Esophagus muscularis mucosa (tissue), 4 donors: ENCODE results near the gene VWDE.

Source experiments
- CTCF ChIP-seq, 3 experiments: fragments of 200-600 bp in 2 of 3; fragments of 450-650 bp in 1 of 3; sonication (generic) in 2 of 3; IDR thresholded peaks; one replicate each; pipeline ENCODE4 v1.5.1; 2017 to 2019; ENCODE audit warnings: antibody characterized with exemption in 3 of 3, mild to moderate bottlenecking in 2 of 3, moderate library complexity in 1 of 3
- EP300 ChIP-seq: sonication (generic); formaldehyde crosslinking; IDR thresholded peaks from one replicate; pipeline ENCODE4 v1.6.1; 2017; ENCODE audit warnings: antibody characterized with exemption
- POLR2A ChIP-seq: fragments of 450-650 bp; IDR thresholded peaks from one replicate; pipeline ENCODE4 v1.6.1; 2017; ENCODE audit warnings: antibody characterized with exemption, moderate library complexity, mild to moderate bottlenecking, low read depth

GRCh38 chr7:12325646-12326045 is 78.0 kb downstream of the VWDE start:
- TF ChIP-seq CTCF (IDR thresholded peaks at IDR 0.05): no peak
- TF ChIP-seq POLR2A: no peak
- TF ChIP-seq EP300: no peak
